ENCODE results near the gene DZANK1. TPM values are rescaled to one million over a fixed set of nuclear protein-coding genes. Genes with fewer than 3 reads are reported as not detected.

The DZANK1 gene
- total RNA-seq, 1 experiment from 2014 or later = 2.1 TPM

DNA sequence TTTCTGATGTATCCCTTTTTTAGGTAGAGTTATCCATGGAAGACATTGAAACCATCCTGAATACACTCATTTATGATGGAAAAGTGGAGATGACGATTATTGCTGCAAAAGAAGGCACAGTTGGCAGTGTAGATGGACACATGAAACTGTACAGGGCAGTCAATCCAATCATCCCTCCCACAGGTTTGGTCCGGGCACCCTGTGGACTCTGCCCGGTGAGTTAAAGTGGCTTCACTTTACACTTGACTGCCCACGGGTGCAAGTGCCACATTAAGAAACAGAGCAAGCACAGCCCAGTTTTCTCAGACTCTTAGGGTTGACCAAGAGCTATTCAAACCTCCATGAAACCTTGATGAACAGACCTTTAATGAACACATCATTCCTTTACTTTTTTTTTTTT, 14.8 kb upstream of the DZANK1 start:
- H3K36me3 ChIP-seq = peaks cover 69% of the 10 kb centered on the region
- DNase-seq = no peak
- no peaks in the 10 kb centered on the region for H3K9me3 ChIP-seq (replicated peaks)
- H3K27ac ChIP-seq = no peak overlapping the region
- H3K4me1 ChIP-seq = no peaks in the 10 kb centered on the region
- H3K4me3 ChIP-seq = no peak overlapping the region
- no peaks in the 10 kb centered on the region for H3K27me3 ChIP-seq

DNA sequence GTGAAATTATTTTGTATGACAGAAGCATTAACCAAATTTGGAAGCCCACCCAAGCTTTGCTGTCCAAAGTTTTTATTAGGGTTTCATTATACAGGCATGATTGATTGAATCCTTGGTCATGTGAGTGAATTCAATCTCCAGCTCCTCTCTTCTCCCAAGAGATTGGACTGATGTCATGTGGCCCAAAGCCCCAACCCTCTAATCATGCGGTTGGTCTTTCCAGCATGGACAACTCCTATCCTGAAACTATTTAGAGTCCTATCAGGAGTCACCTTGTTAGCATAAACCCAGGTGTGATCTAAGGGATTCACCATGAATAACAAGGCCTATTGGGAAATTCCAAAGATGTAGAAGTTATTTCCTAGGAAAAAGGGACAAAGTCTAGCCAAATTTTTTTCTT, 11.0 kb upstream of the DZANK1 start:
- H3K27me3 ChIP-seq = no peaks in the 10 kb centered on the region
- H3K9me3 ChIP-seq (replicated peaks) = no peaks in the 10 kb centered on the region
- no peaks in the 10 kb centered on the region for H3K4me1 ChIP-seq
- DNase-seq = no peak
- no peak overlapping the region for H3K4me3 ChIP-seq
- no peak overlapping the region for H3K27ac ChIP-seq
- H3K36me3 ChIP-seq = peaks cover 76% of the 10 kb centered on the region

DNA sequence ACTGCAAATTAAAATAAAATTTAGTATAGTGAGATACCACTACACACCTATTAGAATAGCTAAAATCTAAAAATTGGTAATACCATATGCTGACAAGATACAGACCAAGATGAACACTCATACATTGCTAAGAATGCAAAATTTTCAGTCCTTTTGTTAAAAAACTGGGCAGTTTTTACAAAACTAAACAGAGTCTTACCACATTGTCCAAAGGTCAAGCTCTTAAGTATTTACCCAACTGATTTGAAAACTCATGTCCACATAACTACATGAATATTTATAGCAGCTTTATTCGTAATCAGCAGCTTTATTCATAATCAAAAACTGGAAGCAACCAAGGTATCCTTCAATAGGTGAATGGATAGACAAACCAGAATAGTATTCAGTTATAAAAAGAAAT, 10.4 kb upstream of the DZANK1 start:
- Histone ChIP-seq H3K36me3 (peaks cover 73% of the 10 kb centered on the region), H3K27me3 (no peaks in the 10 kb centered on the region), H3K9me3 (replicated peaks) (no peaks in the 10 kb centered on the region), H3K4me3 (no peak overlapping the region), H3K4me1 (no peaks in the 10 kb centered on the region), H3K27ac (no peak overlapping the region)
- DNase-seq = no peak

DNA sequence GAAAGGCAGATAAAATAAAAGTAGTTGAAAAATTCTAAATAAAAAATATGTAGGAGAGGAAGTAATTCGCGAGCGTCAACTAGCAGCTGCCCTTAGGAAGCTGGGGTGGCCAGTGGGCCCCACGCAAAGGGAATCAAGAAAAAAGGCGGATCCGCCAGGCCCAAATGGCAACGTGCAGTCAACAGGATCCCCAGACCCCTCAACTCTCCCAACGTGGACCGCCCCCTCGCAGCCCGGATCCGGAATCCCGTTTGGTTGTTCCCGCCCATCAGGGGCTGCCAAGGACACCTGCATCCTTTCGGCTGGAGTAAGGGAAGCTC, 296 bp downstream of the DZANK1 start:
- H3K27me3 ChIP-seq = no peaks in the 10 kb centered on the region
- peaks cover 2% of the 10 kb centered on the region for H3K36me3 ChIP-seq
- DNase-seq = no peak
- H3K4me3 ChIP-seq = peak overlapping the region; percentile 80
- peak overlapping the region; percentile 98 for H3K27ac ChIP-seq
- H3K4me1 ChIP-seq = no peaks in the 10 kb centered on the region
- no peaks in the 10 kb centered on the region for H3K9me3 ChIP-seq (replicated peaks)

DNA sequence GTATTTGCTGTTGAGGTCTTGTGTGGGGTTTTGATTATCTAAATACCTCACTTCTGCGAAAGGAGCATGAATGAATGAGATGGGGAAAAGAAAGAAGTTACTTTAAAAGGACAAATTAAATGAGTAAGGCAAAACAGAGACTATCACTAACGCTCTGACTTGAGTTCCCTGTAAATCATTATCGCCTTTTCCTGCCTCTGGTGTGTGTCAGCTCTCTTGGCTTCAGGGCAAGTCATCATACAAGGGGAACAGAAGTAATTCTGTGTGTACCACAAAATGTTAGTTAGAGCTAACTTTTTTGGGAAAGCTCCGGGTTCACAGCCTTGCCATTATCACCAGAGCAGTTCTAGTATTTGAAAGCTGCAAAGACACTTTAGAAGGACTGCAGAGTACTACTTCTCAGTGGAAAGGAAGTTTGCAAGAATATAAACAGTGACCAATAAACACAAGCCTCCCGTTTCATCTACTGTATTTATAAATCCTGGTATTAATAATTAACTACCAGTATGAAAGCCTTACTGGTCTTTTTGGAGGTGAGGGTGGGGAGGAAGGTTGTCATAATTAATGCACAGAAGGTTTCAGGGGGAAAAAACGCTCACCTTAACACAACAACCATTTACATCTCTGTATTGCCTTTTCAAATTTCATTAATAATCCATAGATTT, 1.2 kb downstream of the DZANK1 start:
- Histone ChIP-seq H3K4me3 (peak overlapping the region; percentile 80), H3K27me3 (no peaks in the 10 kb centered on the region), H3K27ac (no peak overlapping the region; the same call in 1 of the 2 replicates), H3K9me3 (replicated peaks) (no peaks in the 10 kb centered on the region), H3K4me1 (no peaks in the 10 kb centered on the region), H3K36me3 (peaks cover 2% of the 10 kb centered on the region)
- no peak for DNase-seq

DNA sequence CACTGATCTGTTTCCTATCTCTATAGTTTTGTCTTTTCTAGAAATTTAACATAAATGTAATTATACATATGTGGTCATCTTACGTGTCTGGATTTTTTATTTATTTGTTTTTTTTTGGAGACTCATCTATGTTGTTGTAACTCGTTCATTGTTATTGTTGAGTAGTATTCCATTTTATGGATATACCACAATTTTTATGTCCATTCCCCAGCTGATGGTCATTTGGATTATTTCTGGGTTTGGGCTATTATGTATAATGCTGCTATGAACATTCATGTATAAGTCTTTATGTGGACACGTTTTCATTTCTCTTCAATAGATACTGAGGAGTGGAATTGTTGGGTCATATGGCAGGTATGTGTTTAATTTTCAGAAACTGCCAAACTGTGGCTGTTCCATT, 10.2 kb downstream of the DZANK1 start:
- H3K27me3 ChIP-seq = no peaks in the 10 kb centered on the region; the same call in 1 of the 2 replicates
- H3K27ac ChIP-seq = no peak overlapping the region
- no peaks in the 10 kb centered on the region for H3K4me1 ChIP-seq
- no peaks in the 10 kb centered on the region for H3K36me3 ChIP-seq
- no peak for DNase-seq
- H3K4me3 ChIP-seq = no peak overlapping the region
- 0 out of 2 replicates have a peak, but pooled peaks cover 3% of the 10 kb centered on the region for H3K9me3 ChIP-seq (replicated peaks)

DNA sequence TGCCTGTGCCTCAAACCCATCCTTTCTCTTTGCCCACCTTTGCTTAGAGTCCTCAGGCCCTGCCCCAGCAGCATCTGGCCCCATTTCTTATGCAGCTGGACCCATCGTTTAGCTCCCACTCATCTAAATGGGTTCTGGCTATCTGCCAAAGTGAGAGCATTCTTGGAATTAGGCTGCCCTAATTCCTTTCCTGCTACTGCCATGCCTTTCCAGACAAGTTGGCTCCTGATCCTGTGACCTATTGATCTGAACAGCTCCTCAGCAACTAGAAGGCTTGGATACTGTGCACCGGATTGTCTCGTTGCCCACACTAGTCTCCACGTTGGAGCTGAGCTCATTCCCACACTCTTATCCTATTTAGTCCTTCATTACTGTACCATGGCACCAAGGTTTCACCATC, 22.9 kb downstream of the DZANK1 start:
- H3K27ac ChIP-seq = no peak overlapping the region
- DNase-seq = peak; percentile 17 to 44
- H3K9me3 ChIP-seq (replicated peaks) = no peaks in the 10 kb centered on the region
- H3K27me3 ChIP-seq = no peaks in the 10 kb centered on the region
- no peaks in the 10 kb centered on the region for H3K36me3 ChIP-seq
- peaks cover 7% of the 10 kb centered on the region; the same call in 1 of the 2 replicates for H3K4me1 ChIP-seq
- no peak overlapping the region for H3K4me3 ChIP-seq

DNA sequence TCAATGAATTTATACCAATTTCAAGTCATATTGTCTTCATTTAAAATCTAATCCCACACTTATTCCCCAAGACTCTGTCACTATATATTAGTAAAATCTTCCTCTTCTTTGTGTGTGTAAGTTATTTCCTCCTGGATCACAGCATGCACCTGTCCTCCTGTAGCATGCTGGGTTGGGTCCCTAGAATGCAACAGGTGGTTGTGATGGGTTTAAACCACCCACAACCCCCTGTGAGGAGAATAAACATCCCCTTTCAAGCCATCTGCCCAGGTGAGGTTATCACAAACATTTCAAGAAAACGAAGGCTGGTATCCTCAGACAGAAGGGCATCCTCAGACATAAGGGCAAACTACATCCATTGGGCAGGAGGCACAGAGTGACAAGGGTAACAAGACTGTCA, 26.4 kb downstream of the DZANK1 start:
- Histone ChIP-seq H3K36me3 (no peaks in the 10 kb centered on the region), H3K4me1 (peaks cover 7% of the 10 kb centered on the region; the same call in 1 of the 2 replicates)

DNA sequence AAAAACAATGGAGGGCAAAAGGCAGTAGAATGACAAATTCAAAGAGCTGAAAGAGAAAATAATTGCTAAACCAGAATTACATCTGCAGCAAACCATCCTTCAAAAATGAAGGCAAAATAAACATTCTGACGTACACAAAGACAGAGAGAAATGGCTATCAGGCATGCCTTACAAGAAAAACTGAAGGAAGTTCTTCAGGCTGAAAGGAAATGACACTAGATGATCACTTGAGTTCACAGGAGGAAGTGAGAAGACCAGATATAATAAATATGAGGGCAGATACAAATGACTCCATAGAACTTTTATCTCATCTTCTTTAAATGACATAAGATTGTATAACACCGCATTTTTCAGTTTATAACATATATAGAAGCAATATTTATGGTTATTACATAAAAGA, 30.0 kb downstream of the DZANK1 start:
- no peaks in the 10 kb centered on the region for H3K9me3 ChIP-seq (replicated peaks)
- H3K36me3 ChIP-seq = no peaks in the 10 kb centered on the region

More for the DNA sequence above, 26.4 kb downstream of the DZANK1 start:
- Histone ChIP-seq H3K4me3 (no peak overlapping the region), H3K27me3 (no peaks in the 10 kb centered on the region), H3K27ac (no peak overlapping the region), H3K9me3 (replicated peaks) (no peaks in the 10 kb centered on the region)
- no peak for DNase-seq

DNA sequence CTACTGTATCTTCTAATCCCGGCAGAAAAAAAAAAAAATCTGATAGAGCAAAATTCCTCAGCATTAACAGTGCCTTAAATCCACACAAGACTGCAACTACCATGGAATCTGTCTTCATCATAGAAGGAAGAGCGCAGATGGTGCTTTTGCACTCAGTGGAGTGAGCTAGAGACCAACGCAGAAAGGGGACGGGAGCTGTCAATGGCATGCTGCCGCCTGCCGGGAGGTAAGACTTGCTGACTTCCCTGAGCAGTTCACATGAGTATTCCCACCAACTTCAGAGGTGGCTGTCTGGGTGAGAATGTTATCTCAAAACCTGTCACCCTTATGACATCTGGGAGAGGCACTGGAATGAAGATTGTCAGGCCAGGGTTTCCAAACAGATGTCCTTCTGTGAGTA, 35.6 kb downstream of the DZANK1 start:
- no peaks in the 10 kb centered on the region; the same call in 1 of the 2 replicates for H3K4me1 ChIP-seq
- H3K4me3 ChIP-seq = no peak overlapping the region
- no peaks in the 10 kb centered on the region for H3K27me3 ChIP-seq
- H3K9me3 ChIP-seq (replicated peaks) = no peaks in the 10 kb centered on the region
- no peak overlapping the region for H3K27ac ChIP-seq
- DNase-seq = no peak
- no peaks in the 10 kb centered on the region for H3K36me3 ChIP-seq

More for the DNA sequence above, 30.0 kb downstream of the DZANK1 start:
- Histone ChIP-seq H3K27me3 (no peaks in the 10 kb centered on the region), H3K4me1 (no peaks in the 10 kb centered on the region), H3K4me3 (no peak overlapping the region), H3K27ac (no peak overlapping the region)
- no peak for DNase-seq

DNA sequence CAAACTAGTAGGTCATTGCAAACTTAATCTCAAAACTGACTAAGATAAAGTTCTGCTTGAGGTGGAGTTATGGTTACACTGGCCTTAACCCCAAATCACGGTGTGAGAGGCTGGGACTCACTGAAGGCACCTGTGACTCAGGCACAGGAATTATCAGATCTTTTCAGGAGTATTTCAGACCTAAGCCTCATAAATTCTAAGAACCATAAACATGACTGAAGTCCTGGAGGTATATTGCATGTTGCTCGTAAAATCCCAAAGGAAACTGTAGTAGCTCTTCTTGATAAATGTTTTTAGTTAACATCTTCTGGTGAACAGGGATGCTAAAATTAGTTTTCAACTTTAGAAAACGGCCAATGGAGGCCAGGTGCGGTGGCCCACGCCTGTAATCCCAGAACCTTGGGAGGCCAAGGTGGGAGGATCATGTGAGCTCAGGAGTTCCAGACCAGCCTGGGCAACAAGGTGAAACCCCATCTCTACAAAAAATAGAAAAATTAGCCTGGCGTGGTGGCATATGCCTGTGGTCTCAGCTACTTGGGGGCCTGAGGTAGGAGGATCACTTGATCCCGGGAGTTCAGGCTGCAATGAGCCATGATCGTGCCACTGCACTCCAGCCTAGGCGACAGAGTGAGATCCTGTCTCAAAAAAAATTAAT, 36.5 kb downstream of the DZANK1 start:
- no peaks in the 10 kb centered on the region for H3K36me3 ChIP-seq
- H3K4me3 ChIP-seq = no peak overlapping the region
- H3K4me1 ChIP-seq = no peaks in the 10 kb centered on the region; the same call in 1 of the 2 replicates
- H3K27ac ChIP-seq = no peak overlapping the region
- no peaks in the 10 kb centered on the region for H3K27me3 ChIP-seq
- H3K9me3 ChIP-seq (replicated peaks) = no peaks in the 10 kb centered on the region
- no peak for DNase-seq

DNA sequence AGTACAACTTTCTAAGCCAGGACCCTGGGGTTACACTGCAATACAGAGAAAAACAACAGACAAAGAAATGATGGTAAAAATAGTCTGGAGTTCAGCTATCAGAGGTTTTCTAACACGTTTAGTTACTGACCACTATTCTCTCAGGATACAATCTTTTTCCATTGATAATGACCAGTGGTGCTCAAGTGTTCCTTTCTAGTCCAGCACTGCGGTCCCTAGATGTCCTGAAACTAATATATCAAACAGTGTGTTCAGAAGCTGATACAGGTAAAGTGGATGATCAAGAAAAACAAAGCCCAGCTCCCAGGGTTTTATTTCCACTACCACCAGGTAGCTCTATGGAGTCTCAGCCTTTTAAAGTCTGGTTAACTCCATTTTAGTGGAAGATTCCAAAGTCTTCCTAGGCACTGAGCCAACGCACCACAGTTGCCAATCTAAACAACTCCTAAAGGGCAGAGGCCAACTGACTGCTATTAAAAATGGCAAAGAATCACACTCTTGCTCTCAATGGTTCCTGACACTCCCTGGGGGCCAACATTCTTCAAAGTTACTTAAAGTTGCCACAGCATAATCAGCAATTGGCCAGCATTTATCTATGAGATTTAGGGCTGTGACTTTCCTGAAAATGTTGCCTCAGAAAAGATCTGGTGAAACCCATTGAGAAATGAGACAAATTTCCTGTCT, 38.2 kb downstream of the DZANK1 start:
- DNase-seq = no peak
- no peaks in the 10 kb centered on the region; the same call in 1 of the 2 replicates for H3K4me1 ChIP-seq
- no peaks in the 10 kb centered on the region for H3K27me3 ChIP-seq
- H3K4me3 ChIP-seq = no peak overlapping the region
- H3K27ac ChIP-seq = no peak overlapping the region
- no peaks in the 10 kb centered on the region for H3K36me3 ChIP-seq
- H3K9me3 ChIP-seq (replicated peaks) = no peaks in the 10 kb centered on the region

DNA sequence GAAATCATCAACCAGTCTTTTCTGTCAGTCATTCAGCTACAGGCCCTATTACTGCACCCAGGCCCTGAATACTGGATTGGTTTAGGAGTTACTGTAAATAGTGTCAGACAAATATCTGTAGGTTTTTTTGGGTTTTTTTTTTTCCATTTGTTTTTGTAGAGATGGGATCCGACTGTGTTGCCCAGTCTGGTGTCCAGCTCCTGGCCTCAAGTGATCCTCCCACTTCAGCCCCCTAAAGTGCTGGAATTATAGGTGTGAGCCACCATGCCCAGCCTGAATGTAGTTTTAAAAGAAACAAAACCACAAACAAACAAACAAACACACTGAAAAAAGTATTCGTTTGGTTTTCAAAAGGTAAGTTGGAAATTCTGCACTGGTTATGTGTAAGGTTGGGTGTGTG, 39.6 kb downstream of the DZANK1 start:
- Histone ChIP-seq H3K9me3 (replicated peaks) (0 out of 2 replicates have a peak, but pooled peaks cover 3% of the 10 kb centered on the region), H3K27ac (no peak overlapping the region), H3K4me1 (no peaks in the 10 kb centered on the region; the same call in none of the 2 replicates), H3K36me3 (no peaks in the 10 kb centered on the region), H3K4me3 (no peak overlapping the region), H3K27me3 (no peaks in the 10 kb centered on the region)
- no peak for DNase-seq

DNA sequence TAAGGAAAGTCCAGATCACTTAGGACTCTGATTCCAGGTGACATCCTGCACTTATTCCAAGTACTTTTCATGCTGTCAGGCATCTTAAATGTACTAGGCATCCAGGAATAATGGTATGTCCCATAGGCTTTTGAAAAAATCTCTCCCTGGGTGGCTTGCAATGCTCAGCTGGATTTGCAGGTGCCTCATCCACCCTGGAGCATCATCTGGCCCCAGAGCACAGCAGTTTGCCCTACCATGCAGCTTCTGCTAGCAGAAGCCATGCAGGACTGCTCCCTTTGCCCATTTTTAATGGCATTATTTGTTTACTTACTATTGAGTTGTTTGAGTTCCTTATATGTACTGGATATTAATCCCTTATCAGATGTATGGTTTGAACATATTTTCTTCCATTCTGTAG, 45.2 kb downstream of the DZANK1 start:
- DNase-seq = no peak
- H3K27ac ChIP-seq = no peak overlapping the region
- no peak overlapping the region for H3K4me3 ChIP-seq
- H3K27me3 ChIP-seq = no peaks in the 10 kb centered on the region
- no peaks in the 10 kb centered on the region; the same call in 1 of the 2 replicates for H3K4me1 ChIP-seq
- 0 out of 2 replicates have a peak, but pooled peaks cover 3% of the 10 kb centered on the region for H3K9me3 ChIP-seq (replicated peaks)
- no peaks in the 10 kb centered on the region for H3K36me3 ChIP-seq

DNA sequence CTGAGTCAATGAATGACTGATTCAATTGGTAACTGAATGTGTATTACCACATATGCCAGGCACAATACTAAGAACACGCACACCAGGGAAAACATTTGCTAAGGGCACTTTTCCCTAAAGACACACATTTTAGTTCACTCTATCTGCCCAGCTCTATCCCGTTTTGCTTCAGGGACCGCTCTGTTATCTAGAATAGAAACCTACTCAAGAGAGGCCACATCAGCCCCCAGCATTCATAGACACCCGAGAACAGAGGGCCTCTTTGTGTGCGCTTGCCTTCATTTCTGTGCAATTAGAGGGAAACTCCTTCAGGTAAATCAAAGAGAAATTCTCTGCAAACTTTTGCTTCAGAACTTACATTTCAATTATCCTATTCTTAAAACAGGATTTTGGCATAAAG, 50.3 kb downstream of the DZANK1 start:
- no peaks in the 10 kb centered on the region for H3K36me3 ChIP-seq
- no peak overlapping the region for H3K27ac ChIP-seq
- no peaks in the 10 kb centered on the region for H3K27me3 ChIP-seq
- no peaks in the 10 kb centered on the region for H3K9me3 ChIP-seq (replicated peaks)
- no peak overlapping the region for H3K4me3 ChIP-seq
- no peaks in the 10 kb centered on the region for H3K4me1 ChIP-seq
- DNase-seq = no peak

All from SJCRH30 (cell line).